Hematopoietic multipotent progenitor cell treated with erythropoietin and hydrocortisone succinate and interleukin-3 and kit ligand, for 8 days (in vitro differentiated cells): ENCODE results near the gene TACC2.
"Not testable (repeated sequence)": the region's sequence is repeated elsewhere in the genome, so short reads cannot be mapped to it uniquely, and the experiment has no call there.

Experiments used
- DNase-seq: peaks from one replicate; pipeline ENCODE4 v3.0.0-alpha.2; 2015

The TACC2 gene

DNA sequence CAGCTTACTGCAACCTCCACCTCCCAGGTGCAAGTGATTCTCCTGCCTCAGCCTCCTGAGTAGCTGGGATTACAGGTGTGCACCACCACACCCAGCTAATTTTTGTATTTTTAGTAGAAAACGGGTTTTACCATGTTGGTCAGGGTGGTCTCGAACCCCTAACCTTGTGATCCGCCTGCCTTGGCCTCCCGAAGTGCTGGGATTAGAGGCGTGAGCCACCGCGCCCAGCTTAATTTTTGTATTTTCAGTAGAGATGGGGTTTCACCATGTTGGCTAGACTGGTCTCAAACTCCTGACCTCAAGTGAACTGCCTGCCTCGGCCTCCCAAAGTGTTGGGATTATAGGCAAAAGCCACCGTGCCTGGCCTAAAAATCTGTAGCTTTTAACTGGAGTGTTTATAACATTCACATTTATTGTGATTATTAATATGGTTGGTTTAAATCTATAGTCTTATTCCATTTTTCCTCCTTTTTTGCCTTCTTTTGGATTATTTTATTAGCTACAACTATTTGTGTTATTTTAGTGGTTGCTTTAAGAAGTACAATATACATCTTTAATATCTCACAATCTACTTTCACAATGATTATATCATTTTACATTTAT, 77.5 kb downstream of the TACC2 start:
- DNase-seq = not testable (repeated sequence)

DNA sequence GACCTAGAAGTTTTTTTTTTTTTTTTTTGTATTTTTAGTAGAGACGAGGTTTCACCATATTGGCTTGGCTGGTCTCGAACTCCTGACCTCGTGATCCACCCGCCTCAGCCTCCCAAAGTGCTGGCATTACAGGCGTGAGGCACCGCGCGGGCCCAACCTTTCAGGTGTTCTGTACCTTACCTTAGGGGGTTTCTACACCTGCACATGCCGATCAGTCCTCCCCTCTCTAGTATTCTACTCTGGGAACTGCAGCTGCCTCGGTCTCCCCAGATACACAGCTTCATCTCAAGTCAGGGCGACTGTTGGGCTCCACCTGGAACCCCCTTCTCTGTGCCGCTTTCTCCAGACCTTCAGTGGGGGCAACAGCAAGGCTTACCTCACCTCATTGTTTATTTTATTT, 79.9 kb downstream of the TACC2 start:
- DNase-seq = no peak

DNA sequence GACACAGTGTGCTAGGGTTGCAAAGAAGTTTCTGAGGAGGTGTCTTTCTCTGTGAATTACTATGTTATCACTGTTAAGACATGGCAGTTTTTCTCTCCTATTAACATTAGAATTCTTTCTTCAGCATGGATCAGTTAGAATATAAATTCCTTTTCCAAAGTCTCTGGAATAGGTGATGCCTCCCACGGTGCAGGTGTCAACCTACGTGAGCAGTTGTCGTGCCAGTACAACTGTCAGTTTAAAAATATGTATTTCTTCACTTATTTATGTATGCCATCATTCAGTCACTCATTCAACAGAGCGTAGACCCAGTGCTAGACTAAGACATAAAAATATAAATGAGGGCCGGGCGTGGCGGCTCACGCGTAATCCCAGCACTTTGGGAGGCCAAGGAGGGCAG, 83.5 kb downstream of the TACC2 start:
- DNase-seq = no peak

DNA sequence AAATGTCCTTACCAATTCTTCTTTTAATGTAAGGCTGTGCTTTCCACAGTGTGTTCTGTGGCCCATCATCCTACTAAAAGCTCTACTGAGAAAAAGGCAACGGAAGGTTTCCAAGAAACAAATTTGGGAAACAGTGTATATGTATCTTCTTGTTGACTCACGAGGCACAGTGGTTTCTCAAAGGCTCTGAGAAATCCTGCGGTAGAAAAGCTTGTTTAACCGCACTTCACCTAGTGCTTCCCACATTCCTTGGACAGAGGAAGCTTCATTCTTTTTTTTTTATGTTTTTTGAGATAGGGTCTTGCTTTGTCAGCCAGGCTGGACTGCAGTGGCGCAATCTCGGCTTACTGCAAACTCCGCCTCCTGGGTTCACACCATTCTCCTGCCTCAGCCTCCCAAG, 84.5 kb downstream of the TACC2 start:
- DNase-seq = no peak

- DNase-seq = no peak
Measured at GRCh38 chr10:122075171-122075570, 86.2 kb downstream of the TACC2 start.

DNA sequence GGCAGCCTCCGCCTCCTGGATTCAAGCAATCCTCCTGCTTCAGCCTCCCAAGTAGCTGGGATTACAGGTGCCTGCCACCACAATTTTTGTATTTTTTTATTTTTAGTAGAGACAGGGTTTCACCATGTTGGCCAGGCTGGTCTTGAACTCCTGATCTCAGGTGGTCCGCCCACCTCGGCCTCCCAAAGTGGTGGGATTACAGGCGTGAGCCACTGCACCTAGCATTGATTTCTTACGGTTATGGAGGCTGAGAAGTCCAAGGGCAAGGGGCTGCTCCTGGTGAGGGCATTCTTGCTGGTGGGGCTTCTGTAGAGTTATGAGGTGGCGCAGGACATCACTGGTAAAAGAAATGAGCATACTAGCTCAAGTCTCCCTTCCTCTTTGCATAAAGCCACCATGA, 86.9 kb downstream of the TACC2 start:
- DNase-seq = not testable (repeated sequence)

GRCh38 chr10:122077311-122077875, 88.4 kb downstream of the TACC2 start:
- no peak for DNase-seq

DNA sequence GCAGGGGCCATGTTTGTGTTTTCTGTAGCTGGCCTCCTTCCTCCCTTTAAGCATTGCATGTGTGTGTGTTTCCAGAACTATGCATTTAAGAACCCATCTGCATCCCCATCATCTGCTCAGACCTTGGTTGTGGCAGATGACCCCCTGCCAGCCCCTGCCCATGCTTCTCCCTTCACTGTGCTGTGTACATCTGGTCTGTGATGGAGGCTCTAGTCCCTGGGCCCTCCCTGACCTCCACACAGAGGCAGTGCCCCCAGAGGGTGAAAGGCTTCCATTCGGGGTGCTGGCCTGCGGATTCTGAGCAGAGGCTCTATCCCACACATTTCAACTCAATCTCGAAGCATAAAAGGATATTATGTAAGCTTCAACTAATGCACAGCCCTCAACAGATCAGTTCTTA, 89.4 kb downstream of the TACC2 start:
- DNase-seq = no peak

- DNase-seq = peak; percentile 81
Measured at GRCh38 chr10:122078965-122079795, 90.2 kb downstream of the TACC2 start.

DNA sequence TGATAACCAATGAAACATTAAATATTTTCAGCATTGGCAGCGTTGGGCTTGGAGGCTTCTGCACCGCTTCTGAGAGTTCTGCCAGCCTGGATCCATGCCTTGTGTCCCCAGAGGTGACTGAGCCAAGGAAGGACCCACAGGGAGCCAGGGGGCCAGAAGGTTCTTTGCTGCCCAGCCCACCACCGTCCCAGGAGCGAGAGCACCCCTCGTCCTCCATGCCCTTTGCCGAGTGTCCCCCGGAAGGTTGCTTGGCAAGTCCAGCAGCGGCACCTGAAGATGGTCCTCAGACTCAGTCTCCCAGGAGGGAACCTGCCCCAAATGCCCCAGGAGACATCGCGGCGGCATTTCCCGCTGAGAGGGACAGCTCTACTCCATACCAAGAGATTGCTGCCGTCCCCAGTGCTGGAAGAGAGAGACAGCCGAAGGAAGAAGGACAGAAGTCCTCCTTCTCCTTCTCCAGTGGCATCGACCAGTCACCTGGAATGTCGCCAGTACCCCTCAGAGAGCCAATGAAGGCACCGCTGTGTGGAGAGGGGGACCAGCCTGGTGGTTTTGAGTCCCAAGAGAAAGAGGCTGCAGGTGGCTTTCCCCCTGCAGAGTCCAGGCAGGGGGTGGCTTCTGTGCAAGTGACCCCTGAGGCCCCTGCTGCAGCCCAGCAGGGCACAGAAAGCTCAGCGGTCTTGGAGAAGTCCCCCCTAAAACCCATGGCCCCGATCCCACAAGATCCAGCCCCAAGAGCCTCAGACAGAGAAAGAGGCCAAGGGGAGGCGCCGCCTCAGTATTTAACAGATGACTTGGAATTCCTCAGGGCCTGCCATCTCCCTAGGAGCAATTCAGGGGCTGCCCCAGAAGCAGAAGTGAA, 93.9 kb downstream of the TACC2 start:
- no peak for DNase-seq

DNA sequence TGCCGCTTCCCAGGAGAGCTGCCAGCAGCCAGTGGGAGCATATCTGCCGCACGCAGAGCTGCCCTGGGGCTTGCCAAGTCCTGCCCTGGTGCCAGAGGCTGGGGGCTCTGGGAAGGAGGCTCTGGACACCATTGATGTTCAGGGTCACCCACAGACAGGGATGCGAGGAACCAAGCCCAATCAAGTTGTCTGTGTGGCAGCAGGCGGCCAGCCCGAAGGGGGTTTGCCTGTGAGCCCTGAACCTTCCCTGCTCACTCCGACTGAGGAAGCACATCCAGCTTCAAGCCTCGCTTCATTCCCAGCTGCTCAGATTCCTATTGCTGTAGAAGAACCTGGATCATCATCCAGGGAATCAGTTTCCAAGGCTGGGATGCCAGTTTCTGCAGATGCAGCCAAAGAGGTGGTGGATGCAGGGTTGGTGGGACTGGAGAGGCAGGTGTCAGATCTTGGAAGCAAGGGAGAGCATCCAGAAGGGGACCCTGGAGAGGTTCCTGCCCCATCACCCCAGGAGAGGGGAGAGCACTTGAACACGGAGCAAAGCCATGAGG, 94.6 kb downstream of the TACC2 start:
- DNase-seq = no peak

DNA sequence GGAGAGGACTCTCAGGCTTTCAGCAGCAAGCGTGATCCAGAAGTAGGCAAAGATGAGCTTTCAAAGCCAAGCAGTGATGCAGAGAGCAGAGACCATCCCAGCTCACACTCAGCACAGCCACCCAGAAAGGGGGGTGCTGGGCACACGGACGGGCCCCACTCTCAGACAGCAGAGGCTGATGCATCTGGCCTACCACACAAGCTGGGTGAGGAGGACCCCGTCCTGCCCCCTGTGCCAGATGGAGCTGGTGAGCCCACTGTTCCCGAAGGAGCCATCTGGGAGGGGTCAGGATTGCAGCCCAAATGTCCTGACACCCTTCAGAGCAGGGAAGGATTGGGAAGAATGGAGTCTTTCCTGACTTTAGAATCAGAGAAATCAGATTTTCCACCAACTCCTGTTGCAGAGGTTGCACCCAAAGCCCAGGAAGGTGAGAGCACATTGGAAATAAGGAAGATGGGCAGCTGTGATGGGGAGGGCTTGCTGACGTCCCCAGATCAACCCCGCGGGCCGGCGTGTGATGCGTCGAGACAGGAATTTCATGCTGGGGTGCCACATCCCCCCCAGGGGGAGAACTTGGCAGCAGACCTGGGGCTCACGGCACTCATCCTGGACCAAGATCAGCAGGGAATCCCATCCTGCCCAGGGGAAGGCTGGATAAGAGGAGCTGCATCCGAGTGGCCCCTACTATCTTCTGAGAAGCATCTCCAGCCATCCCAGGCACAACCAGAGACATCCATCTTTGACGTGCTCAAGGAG, 95.5 kb downstream of the TACC2 start:
- DNase-seq = no peak

DNA sequence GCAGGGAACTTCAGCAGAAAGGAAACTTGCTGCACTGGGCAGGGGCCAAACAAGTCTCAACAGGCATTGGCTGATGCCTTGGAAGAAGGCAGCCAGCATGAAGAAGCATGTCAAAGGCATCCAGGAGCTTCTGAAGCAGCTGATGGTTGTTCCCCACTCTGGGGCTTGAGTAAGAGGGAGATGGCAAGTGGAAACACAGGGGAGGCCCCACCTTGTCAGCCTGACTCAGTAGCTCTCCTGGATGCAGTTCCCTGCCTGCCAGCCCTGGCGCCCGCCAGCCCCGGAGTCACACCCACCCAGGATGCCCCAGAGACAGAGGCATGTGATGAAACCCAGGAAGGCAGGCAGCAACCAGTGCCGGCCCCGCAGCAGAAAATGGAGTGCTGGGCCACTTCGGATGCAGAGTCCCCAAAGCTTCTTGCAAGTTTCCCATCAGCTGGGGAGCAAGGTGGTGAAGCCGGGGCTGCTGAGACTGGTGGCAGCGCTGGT, 96.5 kb downstream of the TACC2 start:
- DNase-seq = no peak

- no peak for DNase-seq
Measured at GRCh38 chr10:122086416-122087240, 97.7 kb downstream of the TACC2 start.

DNA sequence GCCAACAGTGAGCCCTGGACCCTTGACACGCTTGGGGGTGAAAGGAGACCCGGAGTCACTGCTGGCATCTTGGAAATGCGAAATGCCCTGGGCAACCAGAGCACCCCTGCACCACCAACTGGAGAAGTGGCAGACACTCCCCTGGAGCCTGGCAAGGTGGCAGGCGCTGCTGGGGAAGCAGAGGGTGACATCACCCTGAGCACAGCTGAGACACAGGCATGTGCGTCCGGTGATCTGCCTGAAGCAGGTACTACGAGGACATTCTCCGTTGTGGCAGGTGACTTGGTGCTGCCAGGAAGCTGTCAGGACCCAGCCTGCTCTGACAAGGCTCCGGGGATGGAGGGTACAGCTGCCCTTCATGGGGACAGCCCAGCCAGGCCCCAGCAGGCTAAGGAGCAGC, 98.5 kb downstream of the TACC2 start:
- no peak for DNase-seq

DNA sequence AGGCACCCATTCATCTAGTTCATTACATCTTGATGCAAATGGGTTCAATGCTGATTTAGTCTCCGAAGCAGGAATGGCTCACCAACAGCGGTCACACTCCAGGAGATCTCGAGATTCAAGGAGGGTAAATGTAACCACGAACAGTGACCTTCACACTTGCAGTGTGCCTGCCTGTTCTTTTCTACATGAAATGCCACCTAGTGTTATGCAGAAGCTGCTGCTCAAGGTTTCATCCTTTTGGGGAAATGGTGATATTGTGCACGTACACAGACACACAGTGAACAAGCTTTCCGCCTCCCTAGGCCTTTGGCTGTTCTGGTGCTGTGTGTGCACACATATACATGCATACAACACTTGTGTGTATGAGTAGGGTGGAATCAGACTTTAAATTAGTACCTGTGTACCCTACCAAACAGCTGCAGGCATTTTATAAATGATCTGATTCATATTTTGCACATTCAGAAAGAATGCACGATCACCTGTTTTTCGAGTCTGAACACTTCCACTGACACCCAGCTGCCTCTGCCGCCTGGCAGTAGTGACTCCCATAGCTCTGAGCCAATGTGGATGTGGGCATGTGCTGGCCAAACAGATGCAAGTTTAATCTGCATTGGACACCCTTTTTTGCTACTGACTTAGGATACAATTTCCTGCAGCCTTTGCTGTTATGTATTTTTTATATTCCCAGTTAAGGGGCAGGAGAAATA, 100.5 kb downstream of the TACC2 start:
- no peak for DNase-seq

DNA sequence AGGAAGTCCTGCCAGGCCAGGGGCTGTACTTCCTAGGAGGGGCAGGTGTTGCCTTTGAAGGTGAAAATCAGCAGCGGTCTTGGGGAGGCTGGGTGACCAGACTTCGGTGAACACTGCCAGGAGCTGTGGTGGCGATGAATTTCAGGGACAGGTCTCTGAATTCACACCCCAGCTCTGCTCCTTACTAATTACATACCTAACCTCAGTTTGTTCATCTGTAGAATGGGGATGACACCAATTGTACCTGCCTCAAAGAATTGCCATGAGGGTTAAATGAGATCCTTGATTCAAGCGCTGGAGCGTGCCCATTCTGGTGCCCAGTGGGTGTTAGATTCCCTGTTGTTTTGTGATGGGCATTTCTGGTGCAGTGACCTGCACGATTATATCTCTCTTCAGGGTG, 102.8 kb downstream of the TACC2 start:
- DNase-seq = no peak

DNA sequence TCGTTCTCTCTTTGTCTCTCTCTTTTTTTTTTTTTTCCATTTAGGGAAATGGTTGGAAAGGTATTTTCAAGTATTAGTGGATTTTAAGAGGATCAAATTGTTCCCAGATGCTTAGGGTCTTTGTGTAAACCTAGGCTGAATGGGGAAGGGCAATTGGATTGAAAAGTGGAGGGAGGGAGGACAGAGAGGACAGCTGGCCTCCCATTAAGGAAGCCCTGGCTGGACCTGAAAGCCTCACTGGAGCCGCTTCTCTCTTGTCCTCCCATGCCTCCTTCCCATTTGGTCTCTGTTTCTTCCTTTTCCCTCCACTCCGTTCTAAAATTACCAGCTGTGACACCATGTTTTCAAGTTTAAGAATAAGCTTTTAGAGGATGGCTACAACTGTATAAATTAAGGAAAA, 104.1 kb downstream of the TACC2 start:
- DNase-seq = no peak

GRCh38 chr10:122096181-122096580, 107.2 kb downstream of the TACC2 start:
- not testable (repeated sequence) for DNase-seq

- DNase-seq = no peak
Measured at GRCh38 chr10:122096705-122097104, 107.7 kb downstream of the TACC2 start.

DNA sequence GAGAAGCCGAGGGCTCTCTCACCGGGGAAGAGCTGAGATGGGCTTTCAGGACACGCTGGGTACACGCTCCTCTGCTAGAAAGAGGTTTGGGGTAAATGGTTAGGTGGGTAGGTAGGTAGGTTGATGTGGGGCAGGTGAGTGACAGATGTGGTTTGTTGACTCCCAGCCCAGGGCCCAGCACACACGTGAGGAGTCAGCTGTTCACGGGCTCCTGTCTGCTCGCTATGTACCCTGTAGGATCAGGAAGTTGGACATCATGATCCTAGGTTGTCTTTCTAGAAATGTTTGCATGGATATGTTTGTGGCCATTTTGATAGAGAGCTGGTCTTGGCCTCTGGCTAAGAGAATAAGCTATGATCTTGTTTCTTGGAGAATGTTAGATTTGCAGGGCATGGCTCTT, 109.0 kb downstream of the TACC2 start:
- DNase-seq = no peak
